Subcutaneous adipose tissue (tissue), 4 donors: Measurements from ENCODE around the gene PROB1. TPM values are rescaled to one million over a fixed set of nuclear protein-coding genes. Genes with fewer than 3 reads are reported as not detected.

Experiments
- total RNA-seq, 4 donors: library from RNA; depleted of rRNA; stranded (reverse); fragments of >200 nt; gene quantifications; one replicate each; pipeline ENCODE4 v1.1.0, GENCODE V29; 2016
- TF ChIP-seq, protein P1 (sequence below): fragments of 450-650 bp; IDR thresholded peaks from one replicate; pipeline ENCODE4 v1.5.1; 2016; ENCODE audit warnings: low read depth, mild to moderate bottlenecking, control low read depth, antibody characterized with exemption, moderate library complexity

PROB1 gene
- total RNA-seq, 4 donors from 2014 or later = 0.16 to 0.75 (median 0.28) TPM

DNA sequence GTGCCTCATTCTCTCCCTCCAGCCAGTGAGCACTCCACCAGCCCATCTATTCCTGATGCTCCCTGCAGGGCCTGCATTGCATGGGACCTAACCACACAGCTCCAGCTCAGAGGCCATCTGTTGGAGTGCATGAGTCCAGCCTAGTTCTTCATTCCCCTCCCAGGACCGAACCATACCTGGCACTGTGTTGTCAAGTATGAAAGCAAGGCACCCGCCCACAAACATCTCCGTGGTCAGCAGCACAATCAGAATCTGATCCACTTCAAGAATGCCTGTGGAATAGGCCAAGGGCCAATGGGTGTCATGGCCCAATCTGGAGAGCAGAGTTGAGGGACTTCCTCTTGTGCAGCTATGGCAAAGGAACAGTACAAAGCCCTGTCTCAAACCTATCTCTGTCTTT lies 17.7 kb downstream of the PROB1 start:
- TF ChIP-seq, protein P1, sequence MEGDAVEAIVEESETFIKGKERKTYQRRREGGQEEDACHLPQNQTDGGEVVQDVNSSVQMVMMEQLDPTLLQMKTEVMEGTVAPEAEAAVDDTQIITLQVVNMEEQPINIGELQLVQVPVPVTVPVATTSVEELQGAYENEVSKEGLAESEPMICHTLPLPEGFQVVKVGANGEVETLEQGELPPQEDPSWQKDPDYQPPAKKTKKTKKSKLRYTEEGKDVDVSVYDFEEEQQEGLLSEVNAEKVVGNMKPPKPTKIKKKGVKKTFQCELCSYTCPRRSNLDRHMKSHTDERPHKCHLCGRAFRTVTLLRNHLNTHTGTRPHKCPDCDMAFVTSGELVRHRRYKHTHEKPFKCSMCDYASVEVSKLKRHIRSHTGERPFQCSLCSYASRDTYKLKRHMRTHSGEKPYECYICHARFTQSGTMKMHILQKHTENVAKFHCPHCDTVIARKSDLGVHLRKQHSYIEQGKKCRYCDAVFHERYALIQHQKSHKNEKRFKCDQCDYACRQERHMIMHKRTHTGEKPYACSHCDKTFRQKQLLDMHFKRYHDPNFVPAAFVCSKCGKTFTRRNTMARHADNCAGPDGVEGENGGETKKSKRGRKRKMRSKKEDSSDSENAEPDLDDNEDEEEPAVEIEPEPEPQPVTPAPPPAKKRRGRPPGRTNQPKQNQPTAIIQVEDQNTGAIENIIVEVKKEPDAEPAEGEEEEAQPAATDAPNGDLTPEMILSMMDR = no peak

DNA sequence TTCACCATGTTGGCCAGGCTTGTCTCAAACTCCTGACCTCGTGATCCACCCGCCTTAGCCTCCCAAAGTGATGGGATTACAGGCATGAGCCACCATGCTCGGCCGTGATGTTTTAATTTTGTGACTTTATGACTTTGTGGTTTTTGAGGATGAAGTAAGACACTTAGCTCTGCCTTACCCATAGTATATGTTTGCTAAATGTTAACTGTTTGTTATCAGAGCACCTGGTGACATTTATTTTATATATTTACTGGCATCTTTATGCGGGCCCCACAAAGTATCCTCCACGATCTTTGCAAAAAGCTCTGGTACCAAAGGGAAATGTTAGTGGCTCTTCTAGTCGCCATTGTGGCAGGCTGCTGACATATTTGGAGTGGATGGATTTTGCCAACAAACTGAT lies 18.5 kb downstream of the PROB1 start:
- TF ChIP-seq, protein P1 = no peak

- TF ChIP-seq, protein P1 = no peak
Observed at GRCh38 chr5:139374909-139375308, 20.0 kb downstream of the PROB1 start.

GRCh38 chr5:139371482-139372435 lies 23.1 kb downstream of the PROB1 start:
- TF ChIP-seq, protein P1 = no peak

- TF ChIP-seq, protein P1 = no peak
Observed at GRCh38 chr5:139369181-139369580, 25.7 kb downstream of the PROB1 start.

DNA sequence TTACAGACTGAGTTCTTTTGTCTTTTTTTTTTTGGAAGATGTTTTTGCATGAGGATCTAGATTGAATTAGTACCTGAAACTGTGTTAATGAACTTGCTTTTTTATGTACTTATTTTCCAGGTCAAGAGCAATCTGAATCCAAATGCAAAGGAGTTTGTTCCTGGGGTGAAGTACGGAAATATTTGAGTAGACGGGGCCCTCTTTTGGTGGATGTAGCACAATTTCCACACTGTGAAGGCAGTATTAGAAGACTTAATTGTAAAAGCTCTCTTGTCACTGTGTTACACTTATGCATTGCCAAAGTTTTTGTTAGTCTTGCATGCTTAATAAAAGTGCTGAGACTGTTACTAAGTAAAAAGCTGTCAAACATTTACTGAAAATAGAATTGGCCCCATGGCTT lies 26.3 kb downstream of the PROB1 start:
- TF ChIP-seq, protein P1 = no peak

- TF ChIP-seq, protein P1 = no peak
Observed at GRCh38 chr5:139364466-139364865, 30.4 kb downstream of the PROB1 start.
